Gastrocnemius medialis (tissue), 4 donors: ENCODE measurements around the gene SMARCD3. TPM values are rescaled to one million over a fixed set of nuclear protein-coding genes. Genes with fewer than 3 reads are reported as not detected.
A peak's percentile ranks its signal among the peaks of the same experiment; 100 is the strongest.

ENCODE experiments used
- ATAC-seq, 2 donors: fragments of 150-250 bp; one replicate each; pipeline ENCODE4 v1.9.1; 2016
- DNase-seq, 2 donors: peaks; one replicate each; pipeline ENCODE4 v3.0.0-alpha.2; 2019
- H3K27ac ChIP-seq, 4 donors: fragments of 200-600 bp; sonication (generic); 1 replicate in 1 of 4; 2 replicates in 3 of 4; pipeline ENCODE4 v1.5.1; 2016 to 2018; ENCODE audit warnings: mild to moderate bottlenecking in 2 of 4, moderate library complexity in 1 of 4
- H3K27me3 ChIP-seq, 3 donors: fragments of 200-600 bp; sonication (generic) in 2 of 3; 1 replicate in 1 of 3; 2 replicates in 2 of 3; pipeline versions ENCODE4 v1.5.1 to v1.6.0; 2016 to 2019; ENCODE audit warnings: mild to moderate bottlenecking in 1 of 3, moderate library complexity in 1 of 3
- H3K36me3 ChIP-seq, 2 donors: fragments of 200-600 bp; sonication (generic) in 1 of 2; one replicate each; pipeline ENCODE4 v1.5.1; 2017 to 2018
- H3K4me1 ChIP-seq, 2 donors: fragments of 200-600 bp; sonication (generic) in 1 of 2; one replicate each; pipeline ENCODE4 v1.5.1; 2016 to 2017; ENCODE audit warnings: mild to moderate bottlenecking in 2 of 2
- H3K4me3 ChIP-seq, 4 donors: fragments of 200-600 bp; sonication (generic) in 3 of 4; 1 replicate in 1 of 4; 2 replicates in 3 of 4; pipeline ENCODE4 v1.5.1; 2016 to 2019; ENCODE audit warnings: mild to moderate bottlenecking in 2 of 4
- H3K9me3 ChIP-seq, 3 donors: fragments of 200-600 bp; sonication (generic) in 2 of 3; 1 replicate in 1 of 3; 2 replicates in 2 of 3; pipeline ENCODE4 v1.5.1; 2016 to 2019
- POLR2A ChIP-seq, 2 donors: fragments of 450-650 bp; IDR thresholded peaks; one replicate each; pipeline ENCODE4 v1.6.1; 2017; ENCODE audit warnings: antibody characterized with exemption in 2 of 2, mild to moderate bottlenecking in 2 of 2, moderate library complexity in 2 of 2
- in situ Hi-C, 4 donors: fragments of 200-750 bp; cut with MboI; loops; one replicate each; pipeline versions ENCODE4 v1.15.0 to v1.8.0; 2017; ENCODE audit warnings: low sequenced_read_pairs in 4 of 4
- intact Hi-C: fragments of 100-400 bp; cut with DNase I; formaldehyde crosslinking; loops from one replicate; pipeline ENCODE4 v1.15.1; 2023; ENCODE audit warnings: low total_unique reads
- total RNA-seq, 4 donors: library from RNA; depleted of rRNA; stranded (reverse); fragments of >200 nt; gene quantifications; one replicate each; pipeline versions ENCODE4 v1.1.0 to v1.2.3, GENCODE V29; 2016
- TF ChIP-seq, protein P1 (sequence below), 5 experiments: fragments of 450-650 bp in 3 of 5; fragments of 200-600 bp in 2 of 5; sonication (generic) in 2 of 5; IDR thresholded peaks in 4 of 5; conservative IDR thresholded peaks in 1 of 5; 1 replicate in 4 of 5; 2 replicates in 1 of 5; pipeline ENCODE4 v1.5.1; 2016 to 2019; ENCODE audit warnings: antibody characterized with exemption in 5 of 5, mild to moderate bottlenecking in 3 of 5, moderate library complexity in 3 of 5

SMARCD3 gene
- total RNA-seq, 4 donors from 2014 or later, result 41.8 to 103 (median 75.4) TPM

DNA sequence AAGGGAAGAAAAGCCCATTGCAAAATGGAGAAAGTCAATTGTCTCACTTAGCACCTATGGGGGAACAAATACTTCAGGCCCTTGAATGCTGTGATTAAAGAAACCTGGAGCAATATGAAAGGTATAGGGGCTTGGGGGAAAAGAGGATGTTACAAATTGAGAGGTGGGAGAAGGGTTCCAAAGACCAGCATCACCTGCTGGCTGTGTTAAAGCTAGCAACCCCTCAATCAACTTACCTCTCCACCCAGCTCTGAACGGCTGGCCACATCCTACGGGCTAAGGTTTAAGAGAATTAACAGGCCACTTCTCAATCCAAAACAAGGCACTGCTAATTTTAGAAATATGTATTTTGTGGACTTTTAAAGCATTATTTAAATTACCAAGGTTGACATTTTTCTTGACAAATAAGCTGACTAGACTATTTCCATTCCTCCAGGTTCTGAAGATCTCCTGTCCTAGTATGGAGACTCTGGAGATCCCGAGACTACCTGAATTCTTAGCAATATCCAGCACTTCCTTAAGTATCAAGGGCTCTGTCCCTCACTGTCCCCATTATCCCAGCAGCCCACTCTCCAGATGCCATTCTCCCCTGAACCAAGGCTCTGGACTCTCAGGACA is 37.2 kb downstream of the SMARCD3 start:
- in situ Hi-C loops (no loop called here), intact Hi-C loops (no loop called here)
- ATAC-seq (no peak), DNase-seq (no peak)
- Histone ChIP-seq H3K4me1 (no peaks in the 10 kb centered on the region), H3K36me3 (peaks cover 0 to 46% of the 10 kb centered on the region in 2 donors), H3K27ac (no peak overlapping the region), H3K4me3 (no peak overlapping the region), H3K27me3 (peaks cover 0 to 1% (median 0%) of the 10 kb centered on the region in 3 donors), H3K9me3 (no peaks in the 10 kb centered on the region)
- TF ChIP-seq POLR2A (IDR thresholded peaks at IDR 0.05), result no peak

DNA sequence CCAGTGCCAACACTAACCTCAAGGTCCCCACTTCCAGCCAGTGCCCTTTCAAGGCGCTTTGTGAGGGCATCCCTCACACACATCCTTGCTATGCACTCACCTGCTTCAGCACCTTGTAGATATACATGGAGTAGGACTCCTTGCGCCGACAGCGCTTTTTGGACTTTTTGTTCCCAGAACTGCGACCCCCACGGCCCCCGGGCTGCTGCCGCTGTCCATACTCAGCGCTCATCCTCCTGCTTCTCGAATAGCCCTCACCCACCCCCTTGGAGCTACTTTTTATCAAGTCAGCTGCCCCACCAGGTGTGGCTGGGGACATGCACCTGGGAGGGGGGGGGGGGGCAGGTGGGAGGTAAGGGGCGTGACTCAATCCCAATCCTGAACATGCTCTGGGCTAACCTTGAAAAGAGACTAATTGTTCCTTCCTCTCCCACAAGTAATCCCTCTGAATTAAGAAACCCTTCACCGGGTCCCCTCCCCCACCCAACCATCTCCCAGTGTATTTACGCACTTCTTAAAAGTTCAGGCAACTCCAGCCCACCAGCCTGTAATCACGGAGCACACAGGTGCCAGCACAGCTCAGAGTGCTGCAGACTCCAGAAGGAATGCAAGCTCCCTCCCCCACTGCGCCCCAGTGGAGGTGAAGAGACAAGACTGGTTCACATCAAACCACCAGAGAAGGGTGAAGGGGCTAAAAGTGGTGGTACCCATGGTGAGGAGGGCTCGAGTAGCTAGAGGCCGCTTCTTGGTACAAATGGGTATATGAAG is 38.2 kb downstream of the SMARCD3 start, which contains the start of gene H2BK1:
TSS of gene H2BK1 (minus strand) at position 402 of the 768 bp plus-strand sequence. CDS start at position 232, 170 bp downstream.
- TF ChIP-seq, protein P1, sequence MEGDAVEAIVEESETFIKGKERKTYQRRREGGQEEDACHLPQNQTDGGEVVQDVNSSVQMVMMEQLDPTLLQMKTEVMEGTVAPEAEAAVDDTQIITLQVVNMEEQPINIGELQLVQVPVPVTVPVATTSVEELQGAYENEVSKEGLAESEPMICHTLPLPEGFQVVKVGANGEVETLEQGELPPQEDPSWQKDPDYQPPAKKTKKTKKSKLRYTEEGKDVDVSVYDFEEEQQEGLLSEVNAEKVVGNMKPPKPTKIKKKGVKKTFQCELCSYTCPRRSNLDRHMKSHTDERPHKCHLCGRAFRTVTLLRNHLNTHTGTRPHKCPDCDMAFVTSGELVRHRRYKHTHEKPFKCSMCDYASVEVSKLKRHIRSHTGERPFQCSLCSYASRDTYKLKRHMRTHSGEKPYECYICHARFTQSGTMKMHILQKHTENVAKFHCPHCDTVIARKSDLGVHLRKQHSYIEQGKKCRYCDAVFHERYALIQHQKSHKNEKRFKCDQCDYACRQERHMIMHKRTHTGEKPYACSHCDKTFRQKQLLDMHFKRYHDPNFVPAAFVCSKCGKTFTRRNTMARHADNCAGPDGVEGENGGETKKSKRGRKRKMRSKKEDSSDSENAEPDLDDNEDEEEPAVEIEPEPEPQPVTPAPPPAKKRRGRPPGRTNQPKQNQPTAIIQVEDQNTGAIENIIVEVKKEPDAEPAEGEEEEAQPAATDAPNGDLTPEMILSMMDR (IDR thresholded peaks at IDR 0.05 in 4 of 5, conservative IDR thresholded peaks at IDR 0.05 in 1 of 5), result no peak
- TF ChIP-seq POLR2A (IDR thresholded peaks at IDR 0.05), result no peak
- intact Hi-C loops (no loop called here), in situ Hi-C loops (no loop called here)
- ATAC-seq, result no peak
- peaks cover 0 to 10% (median 6%) of the 10 kb centered on the region in 3 donors for H3K27me3 ChIP-seq
- DNase-seq, result no peak
- H3K4me3 ChIP-seq, result no peak within 1 kb of the TSS
- H3K4me1 ChIP-seq, result no peaks in the 10 kb centered on the region
- no peak within 1 kb of the TSS for H3K27ac ChIP-seq
- H3K36me3 ChIP-seq, result peaks cover 0 to 36% of the 10 kb centered on the region in 2 donors
- H3K9me3 ChIP-seq, result no peaks in the 10 kb centered on the region

GRCh38 chr7:151209588-151209987 is 38.9 kb downstream of the SMARCD3 start:
- Histone ChIP-seq H3K9me3 (no peaks in the 10 kb centered on the region), H3K36me3 (peaks cover 0 to 29% of the 10 kb centered on the region in 2 donors)
- no peak for DNase-seq

DNA sequence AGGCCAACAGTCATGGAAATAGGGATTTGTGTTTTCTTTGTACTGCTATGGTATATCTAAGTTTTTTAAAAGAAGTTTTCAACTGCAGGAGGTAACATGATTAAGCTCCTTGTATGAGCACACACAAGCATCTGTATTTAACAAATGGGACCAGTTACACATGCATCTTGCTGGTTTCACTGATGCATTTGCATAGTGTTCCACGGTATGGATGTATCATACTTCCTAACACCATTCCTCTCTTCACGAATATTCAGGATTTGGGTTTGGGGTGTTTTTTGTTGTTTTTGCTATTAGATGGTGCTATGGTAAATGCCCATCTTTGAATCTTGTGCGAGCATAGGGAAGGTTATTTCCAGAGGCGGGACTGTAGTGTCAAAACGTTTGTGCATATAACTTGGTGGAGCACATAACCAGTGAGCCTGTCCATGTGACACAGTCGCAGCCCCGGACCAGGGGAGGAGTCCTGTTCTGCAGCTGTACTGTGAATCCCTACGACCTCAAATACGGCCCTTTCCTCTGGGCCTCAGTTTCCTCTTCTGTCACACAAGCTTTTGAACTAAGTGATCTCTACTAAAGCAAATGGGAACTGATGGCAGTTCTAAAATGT is 40.1 kb downstream of the SMARCD3 start:
- in situ Hi-C loops, result no loop called here
- intact Hi-C loops, result no loop called here
- DNase-seq, result no peak

More at GRCh38 chr7:151209588-151209987, 38.9 kb downstream of the SMARCD3 start:
- Histone ChIP-seq H3K4me1 (no peaks in the 10 kb centered on the region), H3K27me3 (peaks cover 1 to 14% (median 13%) of the 10 kb centered on the region in 3 donors), H3K4me3 (no peak overlapping the region), H3K27ac (no peak overlapping the region)
- TF ChIP-seq POLR2A (IDR thresholded peaks at IDR 0.05), result no peak
- TF ChIP-seq, protein P1 (IDR thresholded peaks at IDR 0.05 in 4 of 5, conservative IDR thresholded peaks at IDR 0.05 in 1 of 5), result no peak
- intact Hi-C loops, result no loop called here
- in situ Hi-C loops, result no loop called here
- no peak for ATAC-seq

More for the DNA sequence above, 40.1 kb downstream of the SMARCD3 start:
- Histone ChIP-seq H3K9me3 (no peaks in the 10 kb centered on the region), H3K27ac (no peak overlapping the region), H3K27me3 (peaks cover 7 to 22% (median 17%) of the 10 kb centered on the region in 3 donors), H3K4me1 (no peaks in the 10 kb centered on the region), H3K4me3 (no peak overlapping the region), H3K36me3 (peaks cover 0 to 17% of the 10 kb centered on the region in 2 donors)
- peak in 1 of 2 donors; percentile 16 for ATAC-seq
- no peak for TF ChIP-seq POLR2A (IDR thresholded peaks at IDR 0.05)
- TF ChIP-seq, protein P1 (IDR thresholded peaks at IDR 0.05 in 4 of 5, conservative IDR thresholded peaks at IDR 0.05 in 1 of 5), result no peak
